HG03139 (cell line): ENCODE data around the gene ZNF844.
"Not testable (repeated sequence)": the region's sequence is repeated elsewhere in the genome, so short reads cannot be mapped to it uniquely, and the experiment has no call there.

Source experiments
- ATAC-seq: cut with Tn5 transposase; IDR thresholded peaks from one replicate; pipeline ENCODE4 v1.9.1; 2021; ENCODE audit not compliant: unreplicated experiment

The ZNF844 gene

GRCh38 chr19:12092065-12092867, 27.7 kb downstream of the ZNF844 start:
- no peak for ATAC-seq

GRCh38 chr19:12092956-12093355, 28.4 kb downstream of the ZNF844 start:
- ATAC-seq, result no peak

GRCh38 chr19:12093777-12094176, 29.2 kb downstream of the ZNF844 start:
- no peak for ATAC-seq

- no peak for ATAC-seq
These were observed 30.7 kb downstream of the ZNF844 start for GRCh38 chr19:12095111-12095790.

- no peak for ATAC-seq
These were observed 33.5 kb downstream of the ZNF844 start for GRCh38 chr19:12098040-12098439.

GRCh38 chr19:12103909-12104308, 39.4 kb downstream of the ZNF844 start:
- ATAC-seq, result not testable (repeated sequence)

GRCh38 chr19:12111176-12111575, 46.6 kb downstream of the ZNF844 start:
- no peak for ATAC-seq

- ATAC-seq, result no peak
These were observed 47.6 kb downstream of the ZNF844 start for GRCh38 chr19:12111943-12112637.

GRCh38 chr19:12112701-12113100, 48.2 kb downstream of the ZNF844 start:
- ATAC-seq, result no peak

GRCh38 chr19:12113121-12113520, 48.6 kb downstream of the ZNF844 start:
- ATAC-seq, result no peak

GRCh38 chr19:12117201-12117970, 52.9 kb downstream of the ZNF844 start:
- no peak for ATAC-seq

GRCh38 chr19:12126707-12127106, 62.2 kb downstream of the ZNF844 start:
- no peak for ATAC-seq
